Hepatocyte (in vitro differentiated cells): ENCODE results near the gene SYNGAP1.

ENCODE experiments used
- EZH2 ChIP-seq: fragments of 200-600 bp; sonication (generic); IDR thresholded peaks from 2 replicates; pipeline ENCODE4 v1.6.1; 2016; ENCODE audit warnings: antibody characterized with exemption, mild to moderate bottlenecking, borderline replicate concordance
- TF ChIP-seq, protein P1 (sequence below): fragments of 200-600 bp; sonication (generic); IDR thresholded peaks from 2 replicates; pipeline ENCODE4 v1.5.1; 2016; ENCODE audit warnings: antibody characterized with exemption, mild to moderate bottlenecking; ENCODE audit not compliant: poor library complexity

DNA sequence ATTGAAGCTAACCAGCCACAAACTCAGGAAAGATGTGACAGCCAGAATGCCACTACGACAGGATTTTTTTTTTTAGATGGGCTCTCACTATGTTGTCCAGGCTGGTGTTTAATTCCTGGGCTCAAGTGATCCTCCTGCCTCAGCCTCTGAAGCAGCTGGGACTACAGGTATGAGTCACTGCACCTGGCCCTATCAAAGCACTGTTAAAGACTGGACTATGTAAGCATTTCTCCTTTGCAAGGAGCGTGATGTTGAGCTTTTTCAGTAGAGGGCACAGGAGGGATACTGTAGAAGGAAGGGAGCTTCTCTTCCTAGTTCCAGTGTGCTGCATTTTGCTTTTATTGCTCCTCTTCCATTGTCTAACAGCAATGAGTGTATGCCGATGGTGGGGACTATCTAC lies 70.3 kb downstream of the SYNGAP1 start:
- TF ChIP-seq, protein P1, sequence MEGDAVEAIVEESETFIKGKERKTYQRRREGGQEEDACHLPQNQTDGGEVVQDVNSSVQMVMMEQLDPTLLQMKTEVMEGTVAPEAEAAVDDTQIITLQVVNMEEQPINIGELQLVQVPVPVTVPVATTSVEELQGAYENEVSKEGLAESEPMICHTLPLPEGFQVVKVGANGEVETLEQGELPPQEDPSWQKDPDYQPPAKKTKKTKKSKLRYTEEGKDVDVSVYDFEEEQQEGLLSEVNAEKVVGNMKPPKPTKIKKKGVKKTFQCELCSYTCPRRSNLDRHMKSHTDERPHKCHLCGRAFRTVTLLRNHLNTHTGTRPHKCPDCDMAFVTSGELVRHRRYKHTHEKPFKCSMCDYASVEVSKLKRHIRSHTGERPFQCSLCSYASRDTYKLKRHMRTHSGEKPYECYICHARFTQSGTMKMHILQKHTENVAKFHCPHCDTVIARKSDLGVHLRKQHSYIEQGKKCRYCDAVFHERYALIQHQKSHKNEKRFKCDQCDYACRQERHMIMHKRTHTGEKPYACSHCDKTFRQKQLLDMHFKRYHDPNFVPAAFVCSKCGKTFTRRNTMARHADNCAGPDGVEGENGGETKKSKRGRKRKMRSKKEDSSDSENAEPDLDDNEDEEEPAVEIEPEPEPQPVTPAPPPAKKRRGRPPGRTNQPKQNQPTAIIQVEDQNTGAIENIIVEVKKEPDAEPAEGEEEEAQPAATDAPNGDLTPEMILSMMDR: peak; percentile 9
- no peak for TF ChIP-seq EZH2
